Duodenal mucosa (tissue), 2 donors: Measurements from ENCODE around the gene DDX52.

Experiments used
- H3K27ac ChIP-seq: one replicate; pipeline ENCODE4 v1.7.0; 2013; ENCODE audit warnings: low read depth, low read length
- H3K27me3 ChIP-seq, 2 donors: one replicate each; pipeline ENCODE4 v1.7.0; 2013; ENCODE audit warnings: low read length in 2 of 2, control low read depth in 1 of 2; ENCODE audit not compliant: insufficient read depth in 2 of 2, control insufficient read depth in 1 of 2
- H3K36me3 ChIP-seq, 2 donors: one replicate each; pipeline ENCODE4 v1.7.0; 2013; ENCODE audit warnings: low read length in 2 of 2, control low read depth in 1 of 2; ENCODE audit not compliant: insufficient read depth in 2 of 2, control insufficient read depth in 1 of 2
- H3K4me1 ChIP-seq, 2 donors: one replicate each; pipeline ENCODE4 v1.7.0; 2013; ENCODE audit warnings: low read length in 2 of 2, control low read depth in 1 of 2; ENCODE audit not compliant: insufficient read depth in 2 of 2, control insufficient read depth in 1 of 2
- H3K4me3 ChIP-seq, 2 donors: one replicate each; pipeline ENCODE4 v1.7.0; 2013; ENCODE audit warnings: low read length in 2 of 2, low read depth in 1 of 2
- H3K9ac ChIP-seq, 2 donors: one replicate each; pipeline ENCODE4 v1.7.0; 2013; ENCODE audit warnings: low read length in 2 of 2, low read depth in 1 of 2
- H3K9me3 ChIP-seq, 2 donors: one replicate each; pipeline ENCODE4 v1.7.0; 2013; ENCODE audit warnings: low read length in 2 of 2, control low read depth in 1 of 2; ENCODE audit not compliant: control insufficient read depth in 1 of 2

Gene DDX52

GRCh38 chr17:37604556-37604955 lies 38.7 kb downstream of the DDX52 start:
- Histone ChIP-seq H3K27me3 (no peaks in the 10 kb centered on the region), H3K4me1 (peaks cover under 1 to 4% of the 10 kb centered on the region in 2 donors), H3K9ac (no peak overlapping the region), H3K4me3 (no peak overlapping the region), H3K36me3 (peaks cover 0 to 3% of the 10 kb centered on the region in 2 donors), H3K27ac (no peak overlapping the region), H3K9me3 (no peaks in the 10 kb centered on the region)

- Histone ChIP-seq H3K4me1 (no peaks in the 10 kb centered on the region), H3K27ac (no peak overlapping the region), H3K4me3 (no peak overlapping the region), H3K9ac (no peak overlapping the region), H3K9me3 (no peaks in the 10 kb centered on the region), H3K27me3 (no peaks in the 10 kb centered on the region), H3K36me3 (peaks cover 29 to 48% of the 10 kb centered on the region in 2 donors)
Measured at GRCh38 chr17:37598145-37598544, 45.1 kb downstream of the DDX52 start.

- H3K4me3 ChIP-seq = no peak overlapping the region
- H3K27me3 ChIP-seq = no peaks in the 10 kb centered on the region
- no peaks in the 10 kb centered on the region for H3K4me1 ChIP-seq
- H3K9me3 ChIP-seq = no peaks in the 10 kb centered on the region
- H3K36me3 ChIP-seq = peaks cover 19 to 51% of the 10 kb centered on the region in 2 donors
- no peak overlapping the region for H3K27ac ChIP-seq
- no peak overlapping the region for H3K9ac ChIP-seq
Measured at GRCh38 chr17:37592291-37592690, 51.0 kb downstream of the DDX52 start.

- Histone ChIP-seq H3K4me3 (no peak overlapping the region), H3K27me3 (no peaks in the 10 kb centered on the region), H3K36me3 (peaks cover 36 to 58% of the 10 kb centered on the region in 2 donors), H3K9ac (no peak overlapping the region), H3K9me3 (no peaks in the 10 kb centered on the region), H3K27ac (no peak overlapping the region), H3K4me1 (no peaks in the 10 kb centered on the region)
Measured at GRCh38 chr17:37585066-37585465, 58.2 kb downstream of the DDX52 start.

GRCh38 chr17:37576281-37576680 lies 67.0 kb downstream of the DDX52 start:
- no peak overlapping the region for H3K27ac ChIP-seq
- H3K9me3 ChIP-seq = no peaks in the 10 kb centered on the region
- H3K9ac ChIP-seq = no peak overlapping the region
- H3K4me1 ChIP-seq = no peaks in the 10 kb centered on the region
- peaks cover 0 to 48% of the 10 kb centered on the region in 2 donors for H3K36me3 ChIP-seq
- H3K4me3 ChIP-seq = no peak overlapping the region
- no peaks in the 10 kb centered on the region for H3K27me3 ChIP-seq

- no peak overlapping the region for H3K4me3 ChIP-seq
- H3K27ac ChIP-seq = no peak overlapping the region
- peaks cover 8 to 61% of the 10 kb centered on the region in 2 donors for H3K36me3 ChIP-seq
- no peaks in the 10 kb centered on the region for H3K27me3 ChIP-seq
- no peak overlapping the region for H3K9ac ChIP-seq
- no peaks in the 10 kb centered on the region for H3K9me3 ChIP-seq
- H3K4me1 ChIP-seq = no peaks in the 10 kb centered on the region
Measured at GRCh38 chr17:37574427-37574826, 68.8 kb downstream of the DDX52 start.

GRCh38 chr17:37571674-37572073 lies 71.6 kb downstream of the DDX52 start:
- no peak overlapping the region for H3K4me3 ChIP-seq
- peaks cover 28 to 70% of the 10 kb centered on the region in 2 donors for H3K36me3 ChIP-seq
- H3K4me1 ChIP-seq = no peaks in the 10 kb centered on the region

GRCh38 chr17:37570527-37571093 lies 72.6 kb downstream of the DDX52 start:
- Histone ChIP-seq H3K9me3 (no peaks in the 10 kb centered on the region), H3K9ac (no peak overlapping the region), H3K36me3 (peaks cover 28 to 72% of the 10 kb centered on the region in 2 donors), H3K4me1 (no peaks in the 10 kb centered on the region), H3K27me3 (no peaks in the 10 kb centered on the region), H3K4me3 (no peak overlapping the region), H3K27ac (no peak overlapping the region)

More at GRCh38 chr17:37571674-37572073, 71.6 kb downstream of the DDX52 start:
- Histone ChIP-seq H3K9ac (no peak overlapping the region), H3K27ac (no peak overlapping the region), H3K9me3 (no peaks in the 10 kb centered on the region), H3K27me3 (no peaks in the 10 kb centered on the region)

GRCh38 chr17:37568350-37569053 lies 74.7 kb downstream of the DDX52 start:
- Histone ChIP-seq H3K27ac (no peak overlapping the region), H3K9me3 (no peaks in the 10 kb centered on the region), H3K27me3 (no peaks in the 10 kb centered on the region), H3K36me3 (peaks cover 28 to 64% of the 10 kb centered on the region in 2 donors), H3K4me1 (no peaks in the 10 kb centered on the region), H3K9ac (no peak overlapping the region), H3K4me3 (no peak overlapping the region)

GRCh38 chr17:37567538-37567937 lies 75.7 kb downstream of the DDX52 start:
- H3K9ac ChIP-seq = no peak overlapping the region
- H3K27ac ChIP-seq = no peak overlapping the region
- no peaks in the 10 kb centered on the region for H3K4me1 ChIP-seq
- no peak overlapping the region for H3K4me3 ChIP-seq
- H3K9me3 ChIP-seq = no peaks in the 10 kb centered on the region
- H3K36me3 ChIP-seq = peaks cover 28 to 63% of the 10 kb centered on the region in 2 donors
- H3K27me3 ChIP-seq = no peaks in the 10 kb centered on the region
